Neutrophil (primary cell): ENCODE results near the gene ASTN2.

Experiments used
- H3K27ac ChIP-seq: fragments of 200-600 bp; sonication (generic); 2 replicates; pipeline ENCODE4 v1.5.1; 2016; ENCODE audit warnings: mild to moderate bottlenecking, moderate library complexity
- H3K27me3 ChIP-seq: fragments of 200-600 bp; sonication (generic); 2 replicates; pipeline ENCODE4 v1.6.0; 2016; ENCODE audit warnings: mild to moderate bottlenecking
- H3K36me3 ChIP-seq: fragments of 200-600 bp; sonication (generic); 2 replicates; pipeline ENCODE4 v1.5.1; 2017
- H3K4me1 ChIP-seq, 2 experiments: fragments of 200-600 bp in 1 of 2; sonication (generic) in 1 of 2; 1 replicate in 1 of 2; 2 replicates in 1 of 2; pipeline versions ENCODE4 v1.5.1 to v1.6.1; 2013 to 2016; ENCODE audit warnings: low read depth in 1 of 2, low read length in 1 of 2, mild to moderate bottlenecking in 1 of 2, moderate library complexity in 1 of 2; ENCODE audit not compliant: control insufficient read depth in 1 of 2, insufficient read depth in 1 of 2
- H3K4me3 ChIP-seq, 2 experiments: fragments of 200-600 bp in 1 of 2; sonication (generic) in 1 of 2; 1 replicate in 1 of 2; 2 replicates in 1 of 2; pipeline ENCODE4 v1.5.1; 2013 to 2016; ENCODE audit warnings: low read depth in 1 of 2, low read length in 1 of 2, mild to moderate bottlenecking in 1 of 2, moderate library complexity in 1 of 2
- H3K9me3 ChIP-seq: fragments of 200-600 bp; sonication (generic); 2 replicates; pipeline ENCODE4 v1.5.1; 2016
- TF ChIP-seq, protein P1 (sequence below): fragments of 200-600 bp; sonication (generic); IDR thresholded peaks from 2 replicates; pipeline ENCODE4 v1.5.1; 2016; ENCODE audit warnings: antibody characterized with exemption

Gene ASTN2

DNA sequence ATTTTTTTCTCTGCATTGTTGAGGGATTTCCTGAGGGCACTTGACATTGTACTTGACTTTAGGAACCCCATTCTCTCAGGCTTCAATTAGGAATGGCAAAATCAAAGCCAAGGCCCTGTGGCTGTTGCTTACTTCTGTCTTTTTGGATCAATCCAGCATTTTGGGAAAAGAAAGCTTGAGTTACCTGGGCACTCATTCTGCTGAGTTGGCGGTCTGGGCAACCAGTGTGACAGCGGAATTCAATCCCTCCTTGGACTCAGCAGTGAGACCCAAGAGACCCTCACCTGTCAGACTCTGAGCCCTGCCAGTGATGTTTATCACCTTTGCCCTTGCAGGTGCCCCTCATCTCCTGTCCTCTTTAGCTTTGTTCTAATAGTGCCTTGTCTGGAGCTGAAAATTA lies 1036.0 kb downstream of the ASTN2 start:
- Histone ChIP-seq H3K9me3 (no peaks in the 10 kb centered on the region), H3K36me3 (no peaks in the 10 kb centered on the region), H3K27ac (no peak overlapping the region), H3K4me3 (no peak overlapping the region), H3K4me1 (no peaks in the 10 kb centered on the region), H3K27me3 (no peaks in the 10 kb centered on the region)
- TF ChIP-seq, protein P1, sequence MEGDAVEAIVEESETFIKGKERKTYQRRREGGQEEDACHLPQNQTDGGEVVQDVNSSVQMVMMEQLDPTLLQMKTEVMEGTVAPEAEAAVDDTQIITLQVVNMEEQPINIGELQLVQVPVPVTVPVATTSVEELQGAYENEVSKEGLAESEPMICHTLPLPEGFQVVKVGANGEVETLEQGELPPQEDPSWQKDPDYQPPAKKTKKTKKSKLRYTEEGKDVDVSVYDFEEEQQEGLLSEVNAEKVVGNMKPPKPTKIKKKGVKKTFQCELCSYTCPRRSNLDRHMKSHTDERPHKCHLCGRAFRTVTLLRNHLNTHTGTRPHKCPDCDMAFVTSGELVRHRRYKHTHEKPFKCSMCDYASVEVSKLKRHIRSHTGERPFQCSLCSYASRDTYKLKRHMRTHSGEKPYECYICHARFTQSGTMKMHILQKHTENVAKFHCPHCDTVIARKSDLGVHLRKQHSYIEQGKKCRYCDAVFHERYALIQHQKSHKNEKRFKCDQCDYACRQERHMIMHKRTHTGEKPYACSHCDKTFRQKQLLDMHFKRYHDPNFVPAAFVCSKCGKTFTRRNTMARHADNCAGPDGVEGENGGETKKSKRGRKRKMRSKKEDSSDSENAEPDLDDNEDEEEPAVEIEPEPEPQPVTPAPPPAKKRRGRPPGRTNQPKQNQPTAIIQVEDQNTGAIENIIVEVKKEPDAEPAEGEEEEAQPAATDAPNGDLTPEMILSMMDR, result no peak

DNA sequence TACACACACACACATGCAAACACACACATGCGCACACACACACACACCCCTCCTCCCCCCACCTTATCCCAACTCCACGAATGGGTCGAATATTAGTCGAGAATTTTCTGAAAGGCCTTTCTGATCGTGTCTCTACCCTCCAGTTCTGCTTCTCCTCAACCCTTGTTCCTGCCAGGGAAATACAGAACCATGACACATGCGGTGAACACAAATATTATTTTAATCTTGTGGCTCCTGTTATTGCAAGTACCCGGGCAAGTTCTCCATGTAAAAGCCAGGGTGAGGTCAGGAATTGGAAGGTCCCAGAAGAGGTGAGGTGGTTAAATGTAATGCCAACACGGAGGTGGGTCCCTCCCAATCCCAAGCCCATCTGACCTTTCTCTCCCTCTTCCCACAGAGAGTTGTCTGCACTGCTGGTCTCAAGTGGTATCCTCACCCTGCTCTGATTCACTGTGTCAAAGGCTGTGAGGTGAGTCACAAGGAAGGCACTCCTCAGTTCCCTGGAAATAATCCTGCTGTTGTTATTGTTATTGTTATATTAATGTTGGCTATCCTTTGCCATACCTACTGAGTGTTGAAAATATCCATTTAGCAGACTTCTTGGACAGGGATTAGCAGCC lies 1037.6 kb downstream of the ASTN2 start:
- Histone ChIP-seq H3K9me3 (no peaks in the 10 kb centered on the region), H3K4me1 (no peaks in the 10 kb centered on the region), H3K36me3 (no peaks in the 10 kb centered on the region), H3K27me3 (no peaks in the 10 kb centered on the region), H3K4me3 (no peak overlapping the region), H3K27ac (no peak overlapping the region)
- TF ChIP-seq, protein P1, result no peak
